ENCODE data around the gene TMEM164.

- TF ChIP-seq CTCF (conservative IDR thresholded peaks at IDR 0.05 in 1 of 2, IDR thresholded peaks at IDR 0.05 in 1 of 2; ENCODE audit: low read depth in 1 of 2, low read length in 2 of 2) (no peak), EZH2 (IDR thresholded peaks at IDR 0.05; ENCODE audit: low read length, missing control alignments) (no peak)
Observed at GRCh38 chrX:110215411-110215810, 212.5 kb downstream of the TMEM164 start.
